Adipocyte (in vitro differentiated cells): ENCODE measurements around the gene TOP2A.

ENCODE experiments used
- DNase-seq: peaks from one replicate; pipeline ENCODE4 v3.0.0-alpha.2; 2015; ENCODE audit warnings: low read depth
- H3K27me3 ChIP-seq: replicated peaks from 2 replicates; pipeline ENCODE4 v1.7.0; 2013; ENCODE audit warnings: mild to moderate bottlenecking, low read length, moderate library complexity; ENCODE audit not compliant: control insufficient read depth, insufficient read depth
- H3K36me3 ChIP-seq: 2 replicates; pipeline ENCODE4 v1.7.0; 2013; ENCODE audit warnings: low read length, mild to moderate bottlenecking, moderate library complexity; ENCODE audit not compliant: control insufficient read depth, insufficient read depth, severe bottlenecking
- H3K4me1 ChIP-seq: 2 replicates; pipeline ENCODE4 v1.7.0; 2013; ENCODE audit warnings: mild to moderate bottlenecking, low read length, moderate library complexity; ENCODE audit not compliant: control insufficient read depth, insufficient read depth
- H3K4me3 ChIP-seq: 2 replicates; pipeline ENCODE4 v1.7.0; 2013; ENCODE audit warnings: mild to moderate bottlenecking, low read length, moderate library complexity
- H3K9ac ChIP-seq: 2 replicates; pipeline ENCODE4 v1.7.0; 2013; ENCODE audit warnings: mild to moderate bottlenecking, low read length, moderate library complexity
- H3K9me3 ChIP-seq: 2 replicates; pipeline ENCODE4 v1.7.0; 2013; ENCODE audit warnings: mild to moderate bottlenecking, low read length, moderate library complexity; ENCODE audit not compliant: control insufficient read depth

TOP2A gene

GRCh38 chr17:40460604-40460967, 42.9 kb upstream of the TOP2A start:
- H3K9ac ChIP-seq = peak overlapping the region; percentile 60
- H3K9me3 ChIP-seq = no peaks in the 10 kb centered on the region
- peaks cover 74% of the 10 kb centered on the region for H3K4me1 ChIP-seq
- H3K27me3 ChIP-seq = no peaks in the 10 kb centered on the region
- no peak overlapping the region for H3K4me3 ChIP-seq
- H3K36me3 ChIP-seq = peaks cover 33% of the 10 kb centered on the region
- DNase-seq = no peak

GRCh38 chr17:40459636-40460603, 42.2 kb upstream of the TOP2A start:
- Histone ChIP-seq H3K9ac (peak overlapping the region; percentile 79), H3K4me1 (peaks cover 75% of the 10 kb centered on the region), H3K27me3 (no peaks in the 10 kb centered on the region), H3K4me3 (no peak overlapping the region), H3K9me3 (no peaks in the 10 kb centered on the region), H3K36me3 (peaks cover 40% of the 10 kb centered on the region)
- DNase-seq = no peak

- peak overlapping the region; percentile 79 for H3K9ac ChIP-seq
- H3K36me3 ChIP-seq = peaks cover 50% of the 10 kb centered on the region
- DNase-seq = no peak
- H3K4me3 ChIP-seq = no peak overlapping the region
- H3K9me3 ChIP-seq = no peaks in the 10 kb centered on the region
- peaks cover 84% of the 10 kb centered on the region for H3K4me1 ChIP-seq
- no peaks in the 10 kb centered on the region for H3K27me3 ChIP-seq
Measured at GRCh38 chr17:40458851-40459482, 41.3 kb upstream of the TOP2A start.

GRCh38 chr17:40457964-40458791, 40.5 kb upstream of the TOP2A start:
- H3K4me1 ChIP-seq = peaks cover 91% of the 10 kb centered on the region
- peaks cover 58% of the 10 kb centered on the region for H3K36me3 ChIP-seq
- peak overlapping the region; percentile 79 for H3K9ac ChIP-seq
- H3K27me3 ChIP-seq = no peaks in the 10 kb centered on the region
- H3K9me3 ChIP-seq = no peaks in the 10 kb centered on the region
- no peak overlapping the region for H3K4me3 ChIP-seq
- DNase-seq = peak; percentile 88

- Histone ChIP-seq H3K9ac (peak overlapping the region; percentile 79), H3K27me3 (no peaks in the 10 kb centered on the region), H3K4me1 (peaks cover 91% of the 10 kb centered on the region), H3K4me3 (peak overlapping the region; percentile 11), H3K36me3 (peaks cover 64% of the 10 kb centered on the region), H3K9me3 (no peaks in the 10 kb centered on the region)
- no peak for DNase-seq
Measured at GRCh38 chr17:40457369-40457768, 39.7 kb upstream of the TOP2A start.

- Histone ChIP-seq H3K27me3 (no peaks in the 10 kb centered on the region), H3K4me1 (peaks cover 91% of the 10 kb centered on the region), H3K4me3 (no peak overlapping the region), H3K9ac (peak overlapping the region; percentile 79), H3K36me3 (peaks cover 64% of the 10 kb centered on the region), H3K9me3 (no peaks in the 10 kb centered on the region)
- DNase-seq = peak; percentile 15
Measured at GRCh38 chr17:40456396-40456951, 38.8 kb upstream of the TOP2A start.

- peak overlapping the region; percentile 76 for H3K9ac ChIP-seq
- H3K36me3 ChIP-seq = peaks cover 64% of the 10 kb centered on the region
- H3K4me3 ChIP-seq = peak overlapping the region; percentile 61
- DNase-seq = no peak
- H3K27me3 ChIP-seq = no peaks in the 10 kb centered on the region
- H3K4me1 ChIP-seq = peaks cover 92% of the 10 kb centered on the region
- H3K9me3 ChIP-seq = no peaks in the 10 kb centered on the region
Measured at GRCh38 chr17:40454613-40454995, 36.9 kb upstream of the TOP2A start.

GRCh38 chr17:40453881-40454612, 36.4 kb upstream of the TOP2A start:
- peak overlapping the region; percentile 61 for H3K4me3 ChIP-seq
- peak overlapping the region; percentile 76 for H3K9ac ChIP-seq
- peaks cover 90% of the 10 kb centered on the region for H3K4me1 ChIP-seq
- H3K27me3 ChIP-seq = no peaks in the 10 kb centered on the region
- peaks cover 64% of the 10 kb centered on the region for H3K36me3 ChIP-seq
- DNase-seq = no peak
- no peaks in the 10 kb centered on the region for H3K9me3 ChIP-seq

- no peaks in the 10 kb centered on the region for H3K9me3 ChIP-seq
- peaks cover 90% of the 10 kb centered on the region for H3K4me1 ChIP-seq
- peak overlapping the region; percentile 76 for H3K9ac ChIP-seq
- peak; percentile 17 for DNase-seq
- no peaks in the 10 kb centered on the region for H3K27me3 ChIP-seq
- H3K4me3 ChIP-seq = peak overlapping the region; percentile 61
- H3K36me3 ChIP-seq = peaks cover 55% of the 10 kb centered on the region
Measured at GRCh38 chr17:40452921-40453378, 35.3 kb upstream of the TOP2A start.

GRCh38 chr17:40452216-40452787, 34.6 kb upstream of the TOP2A start:
- Histone ChIP-seq H3K27me3 (no peaks in the 10 kb centered on the region), H3K36me3 (peaks cover 52% of the 10 kb centered on the region), H3K9me3 (no peaks in the 10 kb centered on the region), H3K9ac (peak overlapping the region; percentile 76), H3K4me3 (peak overlapping the region; percentile 61), H3K4me1 (peaks cover 90% of the 10 kb centered on the region)
- DNase-seq = peak; percentile 77
